ENCODE results near the gene DROSHA. TPM values are rescaled to one million over a fixed set of nuclear protein-coding genes. Genes with fewer than 3 reads are reported as not detected.

DROSHA gene
- total RNA-seq, 1 donor from 2014 or later: 74.0 TPM

GRCh38 chr5:31449962-31450361 is 81.9 kb downstream of the DROSHA start:
- Mint-ChIP-seq H3K9me3 (peaks cover 6% of the 10 kb centered on the region), H3K4me3 (no peak overlapping the region), H3K4me1 (ENCODE audit: low read depth) (no peaks in the 10 kb centered on the region), H3K27ac (no peak overlapping the region), H3K36me3 (ENCODE audit: low read depth) (peaks cover 46% of the 10 kb centered on the region), H3K27me3 (ENCODE audit: insufficient read depth) (no peaks in the 10 kb centered on the region)
- intact Hi-C loops (cut with micrococcal nuclease): no loop called here
- no peak for DNase-seq (ENCODE audit: low spot score)

- H3K4me3 Mint-ChIP-seq: no peak overlapping the region
- intact Hi-C loops (cut with micrococcal nuclease): no loop called here
- H3K27ac Mint-ChIP-seq: no peak overlapping the region
- no peaks in the 10 kb centered on the region for H3K4me1 Mint-ChIP-seq (ENCODE audit: low read depth)
- H3K9me3 Mint-ChIP-seq: peaks cover 3% of the 10 kb centered on the region
- H3K36me3 Mint-ChIP-seq (ENCODE audit: low read depth): peaks cover 49% of the 10 kb centered on the region
- no peak for DNase-seq (ENCODE audit: low spot score)
- H3K27me3 Mint-ChIP-seq (ENCODE audit: insufficient read depth): no peaks in the 10 kb centered on the region
Observed at GRCh38 chr5:31449174-31449573, 82.7 kb downstream of the DROSHA start.

- intact Hi-C loops (cut with micrococcal nuclease): no loop called here
- no peak for DNase-seq (ENCODE audit: low spot score)
- Mint-ChIP-seq H3K4me3 (no peak overlapping the region), H3K36me3 (ENCODE audit: low read depth) (peaks cover 40% of the 10 kb centered on the region), H3K27ac (no peak overlapping the region), H3K9me3 (no peaks in the 10 kb centered on the region), H3K27me3 (ENCODE audit: insufficient read depth) (no peaks in the 10 kb centered on the region), H3K4me1 (ENCODE audit: low read depth) (no peaks in the 10 kb centered on the region)
Observed at GRCh38 chr5:31445041-31445600, 86.8 kb downstream of the DROSHA start.

- H3K36me3 Mint-ChIP-seq (ENCODE audit: low read depth): peaks cover 37% of the 10 kb centered on the region
- H3K27ac Mint-ChIP-seq: no peak overlapping the region
- no peaks in the 10 kb centered on the region for H3K4me1 Mint-ChIP-seq (ENCODE audit: low read depth)
- H3K9me3 Mint-ChIP-seq: no peaks in the 10 kb centered on the region
- DNase-seq (ENCODE audit: low spot score): no peak
- intact Hi-C loops (cut with micrococcal nuclease): no loop called here
- no peak overlapping the region for H3K4me3 Mint-ChIP-seq
- H3K27me3 Mint-ChIP-seq (ENCODE audit: insufficient read depth): no peaks in the 10 kb centered on the region
Observed at GRCh38 chr5:31443572-31443971, 88.3 kb downstream of the DROSHA start.

- no peak overlapping the region for H3K27ac Mint-ChIP-seq
- no peaks in the 10 kb centered on the region for H3K9me3 Mint-ChIP-seq
- peaks cover 34% of the 10 kb centered on the region for H3K36me3 Mint-ChIP-seq (ENCODE audit: low read depth)
- intact Hi-C loops (cut with micrococcal nuclease): no loop called here
- H3K4me1 Mint-ChIP-seq (ENCODE audit: low read depth): no peaks in the 10 kb centered on the region
- H3K4me3 Mint-ChIP-seq: no peak overlapping the region
- no peak for DNase-seq (ENCODE audit: low spot score)
- H3K27me3 Mint-ChIP-seq (ENCODE audit: insufficient read depth): no peaks in the 10 kb centered on the region
Observed at GRCh38 chr5:31442058-31442745, 89.7 kb downstream of the DROSHA start.

- no peaks in the 10 kb centered on the region for H3K9me3 Mint-ChIP-seq
- DNase-seq (ENCODE audit: low spot score): no peak
- H3K27ac Mint-ChIP-seq: no peak overlapping the region
- H3K4me1 Mint-ChIP-seq (ENCODE audit: low read depth): no peaks in the 10 kb centered on the region
- no peak overlapping the region for H3K4me3 Mint-ChIP-seq
- no peaks in the 10 kb centered on the region for H3K27me3 Mint-ChIP-seq (ENCODE audit: insufficient read depth)
- peaks cover 33% of the 10 kb centered on the region for H3K36me3 Mint-ChIP-seq (ENCODE audit: low read depth)
- intact Hi-C loops (cut with micrococcal nuclease): no loop called here
Observed at GRCh38 chr5:31436851-31437250, 95.0 kb downstream of the DROSHA start.

- Mint-ChIP-seq H3K36me3 (ENCODE audit: low read depth) (peaks cover 38% of the 10 kb centered on the region), H3K9me3 (no peaks in the 10 kb centered on the region)
Observed at GRCh38 chr5:31435730-31436129, 96.2 kb downstream of the DROSHA start.

GRCh38 chr5:31434898-31435297 is 97.0 kb downstream of the DROSHA start:
- H3K36me3 Mint-ChIP-seq (ENCODE audit: low read depth): peaks cover 43% of the 10 kb centered on the region

More at GRCh38 chr5:31435730-31436129, 96.2 kb downstream of the DROSHA start:
- H3K27me3 Mint-ChIP-seq (ENCODE audit: insufficient read depth): no peaks in the 10 kb centered on the region
- DNase-seq (ENCODE audit: low spot score): no peak
- H3K27ac Mint-ChIP-seq: no peak overlapping the region
- intact Hi-C loops (cut with micrococcal nuclease): no loop called here
- H3K4me1 Mint-ChIP-seq (ENCODE audit: low read depth): peaks cover 3% of the 10 kb centered on the region
- H3K4me3 Mint-ChIP-seq: no peak overlapping the region

GRCh38 chr5:31433229-31433628 is 98.7 kb downstream of the DROSHA start:
- no peak for DNase-seq (ENCODE audit: low spot score)
- H3K4me3 Mint-ChIP-seq: no peak overlapping the region
- peaks cover 36% of the 10 kb centered on the region for H3K36me3 Mint-ChIP-seq (ENCODE audit: low read depth)
- intact Hi-C loops (cut with micrococcal nuclease): no loop called here
- H3K27me3 Mint-ChIP-seq (ENCODE audit: insufficient read depth): no peaks in the 10 kb centered on the region
- no peaks in the 10 kb centered on the region for H3K9me3 Mint-ChIP-seq
- H3K4me1 Mint-ChIP-seq (ENCODE audit: low read depth): peaks cover 11% of the 10 kb centered on the region
- H3K27ac Mint-ChIP-seq: no peak overlapping the region

More at GRCh38 chr5:31434898-31435297, 97.0 kb downstream of the DROSHA start:
- Mint-ChIP-seq H3K4me3 (no peak overlapping the region), H3K4me1 (ENCODE audit: low read depth) (peaks cover 11% of the 10 kb centered on the region), H3K27ac (no peak overlapping the region), H3K9me3 (no peaks in the 10 kb centered on the region), H3K27me3 (ENCODE audit: insufficient read depth) (no peaks in the 10 kb centered on the region)
- DNase-seq (ENCODE audit: low spot score): no peak
- intact Hi-C loops (cut with micrococcal nuclease): no loop called here

GRCh38 chr5:31427724-31428309 is 104.1 kb downstream of the DROSHA start:
- peaks cover 22% of the 10 kb centered on the region for H3K36me3 Mint-ChIP-seq (ENCODE audit: low read depth)
- no peaks in the 10 kb centered on the region for H3K9me3 Mint-ChIP-seq
- DNase-seq (ENCODE audit: low spot score): no peak
- intact Hi-C loops (cut with micrococcal nuclease): no loop called here
- no peak overlapping the region for H3K4me3 Mint-ChIP-seq
- H3K4me1 Mint-ChIP-seq (ENCODE audit: low read depth): peaks cover 11% of the 10 kb centered on the region
- H3K27ac Mint-ChIP-seq: no peak overlapping the region
- no peaks in the 10 kb centered on the region for H3K27me3 Mint-ChIP-seq (ENCODE audit: insufficient read depth)

- no peak overlapping the region for H3K27ac Mint-ChIP-seq
- peaks cover 21% of the 10 kb centered on the region for H3K36me3 Mint-ChIP-seq (ENCODE audit: low read depth)
- no peaks in the 10 kb centered on the region for H3K9me3 Mint-ChIP-seq
- H3K27me3 Mint-ChIP-seq (ENCODE audit: insufficient read depth): no peaks in the 10 kb centered on the region
- intact Hi-C loops (cut with micrococcal nuclease): no loop called here
- no peak for DNase-seq (ENCODE audit: low spot score)
- peaks cover 11% of the 10 kb centered on the region for H3K4me1 Mint-ChIP-seq (ENCODE audit: low read depth)
- H3K4me3 Mint-ChIP-seq: no peak overlapping the region
Observed at GRCh38 chr5:31427013-31427723, 104.7 kb downstream of the DROSHA start.

GRCh38 chr5:31421806-31422586 is 109.9 kb downstream of the DROSHA start:
- intact Hi-C loops (cut with micrococcal nuclease): no loop called here
- Mint-ChIP-seq H3K36me3 (ENCODE audit: low read depth) (peaks cover 22% of the 10 kb centered on the region), H3K27me3 (ENCODE audit: insufficient read depth) (no peaks in the 10 kb centered on the region)

More at GRCh38 chr5:31421806-31422586, 109.9 kb downstream of the DROSHA start:
- no peaks in the 10 kb centered on the region for H3K9me3 Mint-ChIP-seq
- H3K4me3 Mint-ChIP-seq: no peak overlapping the region
- no peak overlapping the region for H3K27ac Mint-ChIP-seq
- DNase-seq (ENCODE audit: low spot score): no peak
- H3K4me1 Mint-ChIP-seq (ENCODE audit: low read depth): no peaks in the 10 kb centered on the region
